ENCODE results near the gene NXN.

Gene NXN

GRCh38 chr17:946510-947236, 32.9 kb downstream of the NXN start:
- H3K4me1 ChIP-seq (ENCODE audit: control insufficient read depth, low read length) = peaks cover 2% of the 10 kb centered on the region
- H3K9me2 ChIP-seq (replicated peaks; ENCODE audit: control insufficient read depth, low read length) = no peaks in the 10 kb centered on the region
- no peaks in the 10 kb centered on the region for H4K20me1 ChIP-seq (ENCODE audit: control insufficient read depth, insufficient read depth, low read depth, low read length)
- H3K79me2 ChIP-seq (ENCODE audit: control insufficient read depth, low read length) = no peaks in the 10 kb centered on the region
- H3K4me2 ChIP-seq (ENCODE audit: low read length) = no peak overlapping the region
- no peak for TF ChIP-seq EZH2phosphoT487 (IDR thresholded peaks at IDR 0.05; ENCODE audit: borderline replicate concordance, low read length)
- TF ChIP-seq CTCF (IDR thresholded peaks at IDR 0.05; ENCODE audit: low read depth, low read length, poor library complexity, severe bottlenecking) = no peak
- H3K27me3 ChIP-seq (ENCODE audit: control insufficient read depth, low read length) = peaks cover 3% of the 10 kb centered on the region; the same call in 1 of the 2 replicates
- H3K4me3 ChIP-seq (ENCODE audit: low read length) = no peak overlapping the region
- no peaks in the 10 kb centered on the region for H3K36me3 ChIP-seq (ENCODE audit: control insufficient read depth, low read length)
- no peak overlapping the region for H3K27ac ChIP-seq (ENCODE audit: low read depth, low read length)
- peaks cover 3% of the 10 kb centered on the region; the same call in 1 of the 2 replicates for H3F3A ChIP-seq (ENCODE audit: control insufficient read depth, insufficient read depth)
- no peaks in the 10 kb centered on the region for H3K9me3 ChIP-seq (ENCODE audit: control insufficient read depth, insufficient read depth, low read length)

- TF ChIP-seq EZH2phosphoT487 (IDR thresholded peaks at IDR 0.05; ENCODE audit: borderline replicate concordance, low read length) (no peak), CTCF (IDR thresholded peaks at IDR 0.05; ENCODE audit: low read depth, low read length, poor library complexity, severe bottlenecking) (no peak)
- peaks cover 3% of the 10 kb centered on the region; the same call in 1 of the 2 replicates for H3K27me3 ChIP-seq (ENCODE audit: control insufficient read depth, low read length)
- no peaks in the 10 kb centered on the region for H3K36me3 ChIP-seq (ENCODE audit: control insufficient read depth, low read length)
- no peak overlapping the region for H3K27ac ChIP-seq (ENCODE audit: low read depth, low read length)
- no peaks in the 10 kb centered on the region for H3K9me3 ChIP-seq (ENCODE audit: control insufficient read depth, insufficient read depth, low read length)
- H3K4me2 ChIP-seq (ENCODE audit: low read length) = no peak overlapping the region
- H3K4me1 ChIP-seq (ENCODE audit: control insufficient read depth, low read length) = no peaks in the 10 kb centered on the region
- no peaks in the 10 kb centered on the region for H3K9me2 ChIP-seq (replicated peaks; ENCODE audit: control insufficient read depth, low read length)
- peaks cover 3% of the 10 kb centered on the region; the same call in 1 of the 2 replicates for H3F3A ChIP-seq (ENCODE audit: control insufficient read depth, insufficient read depth)
- H3K4me3 ChIP-seq (ENCODE audit: low read length) = no peak overlapping the region
- H4K20me1 ChIP-seq (ENCODE audit: control insufficient read depth, insufficient read depth, low read depth, low read length) = no peaks in the 10 kb centered on the region
- no peaks in the 10 kb centered on the region for H3K79me2 ChIP-seq (ENCODE audit: control insufficient read depth, low read length)
Measured at GRCh38 chr17:945672-946071, 33.9 kb downstream of the NXN start.

- H3K27ac ChIP-seq (ENCODE audit: low read depth, low read length) = no peak overlapping the region
Measured at GRCh38 chr17:944266-944826, 35.2 kb downstream of the NXN start.

More at GRCh38 chr17:944266-944826, 35.2 kb downstream of the NXN start:
- peaks cover 3% of the 10 kb centered on the region; the same call in 1 of the 2 replicates for H3F3A ChIP-seq (ENCODE audit: control insufficient read depth, insufficient read depth)
- H3K36me3 ChIP-seq (ENCODE audit: control insufficient read depth, low read length) = no peaks in the 10 kb centered on the region
- no peaks in the 10 kb centered on the region for H4K20me1 ChIP-seq (ENCODE audit: control insufficient read depth, insufficient read depth, low read depth, low read length)
- no peaks in the 10 kb centered on the region for H3K27me3 ChIP-seq (ENCODE audit: control insufficient read depth, low read length)
- H3K4me2 ChIP-seq (ENCODE audit: low read length) = no peak overlapping the region
- no peaks in the 10 kb centered on the region for H3K79me2 ChIP-seq (ENCODE audit: control insufficient read depth, low read length)
- TF ChIP-seq CTCF (IDR thresholded peaks at IDR 0.05; ENCODE audit: low read depth, low read length, poor library complexity, severe bottlenecking) = no peak
- no peak for TF ChIP-seq EZH2phosphoT487 (IDR thresholded peaks at IDR 0.05; ENCODE audit: borderline replicate concordance, low read length)
- H3K4me3 ChIP-seq (ENCODE audit: low read length) = no peak overlapping the region
- H3K4me1 ChIP-seq (ENCODE audit: control insufficient read depth, low read length) = no peaks in the 10 kb centered on the region
- H3K9me2 ChIP-seq (replicated peaks; ENCODE audit: control insufficient read depth, low read length) = no peaks in the 10 kb centered on the region
- H3K9me3 ChIP-seq (ENCODE audit: control insufficient read depth, insufficient read depth, low read length) = no peaks in the 10 kb centered on the region
